ENCODE data around the gene ZBED5. TPM values are rescaled to one million over a fixed set of nuclear protein-coding genes. Genes with fewer than 3 reads are reported as not detected.

The ZBED5 gene
- total RNA-seq, 1 donor = 31.1 TPM

GRCh38 chr11:10898003-10898762 lies 40.3 kb upstream of the ZBED5 start:
- TF ChIP-seq CTCF (IDR thresholded peaks at IDR 0.05; ENCODE audit: insufficient read depth, low read depth, low read length) = no peak
- peak overlapping the region; percentile 41 for H3K4me3 ChIP-seq (ENCODE audit: low read depth, low read length)

GRCh38 chr11:10897150-10897549 lies 39.3 kb upstream of the ZBED5 start:
- no peak for DNase-seq (ENCODE audit: low read depth)
- H3K4me3 ChIP-seq (ENCODE audit: low read depth, low read length) = no peak overlapping the region
- no peak for TF ChIP-seq CTCF (IDR thresholded peaks at IDR 0.05; ENCODE audit: insufficient read depth, low read depth, low read length)

More at GRCh38 chr11:10898003-10898762, 40.3 kb upstream of the ZBED5 start:
- DNase-seq (ENCODE audit: low read depth) = no peak

GRCh38 chr11:10896493-10896892 lies 38.6 kb upstream of the ZBED5 start:
- no peak for TF ChIP-seq CTCF (IDR thresholded peaks at IDR 0.05; ENCODE audit: insufficient read depth, low read depth, low read length)
- H3K4me3 ChIP-seq (ENCODE audit: low read depth, low read length) = no peak overlapping the region
- DNase-seq (ENCODE audit: low read depth) = no peak

GRCh38 chr11:10895285-10895684 lies 37.4 kb upstream of the ZBED5 start:
- no peak overlapping the region for H3K4me3 ChIP-seq (ENCODE audit: low read depth, low read length)
- DNase-seq (ENCODE audit: low read depth) = no peak

GRCh38 chr11:10894666-10895065 lies 36.8 kb upstream of the ZBED5 start:
- DNase-seq (ENCODE audit: low read depth) = no peak
- H3K4me3 ChIP-seq (ENCODE audit: low read depth, low read length) = no peak overlapping the region
- no peak for TF ChIP-seq CTCF (IDR thresholded peaks at IDR 0.05; ENCODE audit: insufficient read depth, low read depth, low read length)

More at GRCh38 chr11:10895285-10895684, 37.4 kb upstream of the ZBED5 start:
- TF ChIP-seq CTCF (IDR thresholded peaks at IDR 0.05; ENCODE audit: insufficient read depth, low read depth, low read length) = no peak

- no peak overlapping the region for H3K4me3 ChIP-seq (ENCODE audit: low read depth, low read length)
- peak; percentile 87 for DNase-seq (ENCODE audit: low read depth)
- peak; percentile 44 for TF ChIP-seq CTCF (IDR thresholded peaks at IDR 0.05; ENCODE audit: insufficient read depth, low read depth, low read length)
These were observed 35.9 kb upstream of the ZBED5 start for GRCh38 chr11:10893714-10894151.

All from fibroblast of villous mesenchyme (primary cell).